Stimulated activated CD4-positive, alpha-beta T cell treated with anti-CD3 and anti-CD28 coated beads, TNF-alpha, amount 100 ng/mL, for 48 hours (primary cell): Measurements from ENCODE around the gene ITPK1.

ENCODE experiments used
- DNase-seq, 3 donors: peaks; one replicate each; pipeline ENCODE4 v3.0.0-alpha.2; 2020; ENCODE audit warnings: low read depth in 3 of 3

ITPK1 gene

GRCh38 chr14:93028724-93029076 lies 87.0 kb downstream of the ITPK1 start:
- no peak for DNase-seq

GRCh38 chr14:93027810-93028723 lies 87.7 kb downstream of the ITPK1 start:
- DNase-seq: no peak

GRCh38 chr14:93026339-93026738 lies 89.4 kb downstream of the ITPK1 start:
- DNase-seq: no peak

GRCh38 chr14:93025055-93025454 lies 90.7 kb downstream of the ITPK1 start:
- DNase-seq: no peak

- no peak for DNase-seq
These were observed 91.2 kb downstream of the ITPK1 start for GRCh38 chr14:93024493-93024892.

- DNase-seq: no peak
These were observed 91.8 kb downstream of the ITPK1 start for GRCh38 chr14:93023802-93024434.

- no peak for DNase-seq
These were observed 92.7 kb downstream of the ITPK1 start for GRCh38 chr14:93023039-93023438.

- DNase-seq: no peak
These were observed 95.8 kb downstream of the ITPK1 start for GRCh38 chr14:93019970-93020369.

- DNase-seq: no peak
These were observed 96.3 kb downstream of the ITPK1 start for GRCh38 chr14:93019367-93019843.

- no peak for DNase-seq
These were observed 97.4 kb downstream of the ITPK1 start for GRCh38 chr14:93018366-93018765.

- no peak for DNase-seq
These were observed 97.8 kb downstream of the ITPK1 start for GRCh38 chr14:93017898-93018297.

GRCh38 chr14:93017301-93017797 lies 98.4 kb downstream of the ITPK1 start:
- DNase-seq: no peak

- no peak for DNase-seq
These were observed 99.4 kb downstream of the ITPK1 start for GRCh38 chr14:93016275-93016845.

- DNase-seq: no peak
These were observed 100.2 kb downstream of the ITPK1 start for GRCh38 chr14:93015505-93015904.

- DNase-seq: no peak
These were observed 100.7 kb downstream of the ITPK1 start for GRCh38 chr14:93015064-93015463.

- no peak for DNase-seq
These were observed 101.4 kb downstream of the ITPK1 start for GRCh38 chr14:93014058-93015023.

GRCh38 chr14:93012951-93013719 lies 102.6 kb downstream of the ITPK1 start:
- DNase-seq: no peak

- no peak for DNase-seq
These were observed 103.2 kb downstream of the ITPK1 start for GRCh38 chr14:93012506-93012905.

- no peak for DNase-seq
These were observed 103.9 kb downstream of the ITPK1 start for GRCh38 chr14:93011650-93012325.

- DNase-seq: no peak
These were observed 104.6 kb downstream of the ITPK1 start for GRCh38 chr14:93011141-93011529.
